ENCODE measurements around the gene PLPPR4. TPM values are rescaled to one million over a fixed set of nuclear protein-coding genes. Genes with fewer than 3 reads are reported as not detected.

PLPPR4 gene
- total RNA-seq, 4 donors from 2014 or later: 0.15 to 1.1 (median 0.70) TPM

- Histone ChIP-seq H3K27ac (no peak overlapping the region), H3K9me3 (no peaks in the 10 kb centered on the region), H3K36me3 (no peaks in the 10 kb centered on the region), H3K4me3 (no peak overlapping the region), H3K27me3 (no peaks in the 10 kb centered on the region), H3K4me1 (no peaks in the 10 kb centered on the region)
- TF ChIP-seq POLR2A (IDR thresholded peaks at IDR 0.05): no peak
- no peak for TF ChIP-seq CTCF (IDR thresholded peaks at IDR 0.05)
- intact Hi-C loops (cut with DNase I): no loop called here
- no peak for DNase-seq
- WGBS, 2 donors: 83 to 84% methylated on average over 2 of the region's 2 CpGs
Observed at GRCh38 chr1:99352821-99353220, 88.5 kb downstream of the PLPPR4 start.

GRCh38 chr1:99358770-99359169, 94.5 kb downstream of the PLPPR4 start:
- no peak overlapping the region for H3K4me3 ChIP-seq
- intact Hi-C loops (cut with DNase I): no loop called here

More at GRCh38 chr1:99358770-99359169, 94.5 kb downstream of the PLPPR4 start:
- Histone ChIP-seq H3K27me3 (no peaks in the 10 kb centered on the region), H3K9me3 (no peaks in the 10 kb centered on the region), H3K27ac (no peak overlapping the region), H3K36me3 (no peaks in the 10 kb centered on the region), H3K4me1 (no peaks in the 10 kb centered on the region)
- TF ChIP-seq POLR2A (IDR thresholded peaks at IDR 0.05) (no peak), CTCF (IDR thresholded peaks at IDR 0.05) (no peak)
- no peak for DNase-seq

Measured in esophagus squamous epithelium (tissue), 5 donors.